H1 (cell line): ENCODE results near the gene NDUFS5. TPM values are rescaled to one million over a fixed set of nuclear protein-coding genes. Genes with fewer than 3 reads are reported as not detected.
"Not testable (repeated sequence)": the region's sequence is repeated elsewhere in the genome, so short reads cannot be mapped to it uniquely, and the experiment has no call there.

Experiments
- CTCF ChIA-PET: fragments of 300-600 bp; sonication (Branson Sonifier 250); formaldehyde crosslinking; loops from one replicate; lab custom pipeline; 2021; ENCODE audit not compliant: partially characterized antibody; lab: Charles Lee
- POLR2A ChIA-PET: fragments of 300-600 bp; sonication (Branson Sonifier 250); formaldehyde crosslinking; loops from one replicate; lab custom pipeline; 2021; ENCODE audit warnings: inconsistent platforms; ENCODE audit not compliant: partially characterized antibody; lab: Charles Lee
- DNase-seq, 2 experiments: peaks; one replicate each; pipeline versions ENCODE4 v3.0.0 to v3.0.0-alpha.2; 2010 to 2022; ENCODE audit warnings: low spot score in 2 of 2, low read depth in 1 of 2, mixed read lengths in 1 of 2
- FAIRE-seq: peaks from 2 replicates; lab custom pipeline; 2011; peaks lifted over from hg19 to GRCh38; lab: Jason Lieb, UNC
- H2AFZ ChIP-seq: 2 replicates; pipeline ENCODE4 v1.8.1; 2012; ENCODE audit warnings: low read length, inconsistent platforms
- H2AK5ac ChIP-seq: 2 replicates; pipeline ENCODE4 v1.6.1; 2013; ENCODE audit warnings: low read depth, low read length
- H2BK120ac ChIP-seq: replicated peaks from 2 replicates; pipeline ENCODE3; 2013; ENCODE audit warnings: low read depth, low read length, inconsistent platforms
- H2BK12ac ChIP-seq: 2 replicates; pipeline ENCODE4 v1.6.1; 2013; ENCODE audit warnings: low read depth, low read length
- H2BK15ac ChIP-seq: 2 replicates; pipeline ENCODE4 v1.6.1; 2013; ENCODE audit warnings: low read length
- H2BK20ac ChIP-seq: 2 replicates; pipeline ENCODE4 v1.6.1; 2013; ENCODE audit warnings: low read length
- H2BK5ac ChIP-seq: 2 replicates; pipeline ENCODE4 v1.6.1; 2013; ENCODE audit warnings: low read depth, low read length
- H3K14ac ChIP-seq: 2 replicates; pipeline ENCODE4 v1.6.1; 2013; ENCODE audit warnings: inconsistent platforms; ENCODE audit not compliant: insufficient read length
- H3K18ac ChIP-seq: 2 replicates; pipeline ENCODE4 v1.6.1; 2013; ENCODE audit warnings: low read length; ENCODE audit errors: extremely low read depth
- H3K23ac ChIP-seq: 2 replicates; pipeline ENCODE4 v1.6.1; 2013; ENCODE audit warnings: inconsistent platforms; ENCODE audit not compliant: insufficient read length
- H3K23me2 ChIP-seq: 2 replicates; pipeline ENCODE4 v1.6.1; 2013; ENCODE audit warnings: low read depth, low read length
- H3K27ac ChIP-seq: 2 replicates; pipeline ENCODE4 v1.6.1; 2011; ENCODE audit warnings: low read depth, low read length, inconsistent platforms
- H3K27me3 ChIP-seq, 4 experiments: replicated peaks in 1 of 4; 1 replicate in 1 of 4; 2 replicates in 3 of 4; pipeline versions ENCODE4 v1.6.1 to v1.8.1; 2011 to 2013; ENCODE audit warnings: low read length in 3 of 4, mild to moderate bottlenecking in 3 of 4, inconsistent platforms in 2 of 4, mixed read lengths in 2 of 4, moderate library complexity in 1 of 4; ENCODE audit not compliant: control insufficient read depth in 3 of 4, insufficient read depth in 3 of 4; ENCODE audit errors: extremely low read depth in 1 of 4
- H3K36me3 ChIP-seq, 4 experiments: 2 replicates each; pipeline versions ENCODE4 v1.6.1 to v1.8.1; 2011 to 2013; ENCODE audit warnings: mild to moderate bottlenecking in 4 of 4, low read length in 3 of 4, moderate library complexity in 2 of 4, control low read depth in 1 of 4, inconsistent platforms in 1 of 4; ENCODE audit not compliant: insufficient read depth in 4 of 4, control insufficient read depth in 2 of 4
- H3K4ac ChIP-seq: replicated peaks from 2 replicates; pipeline ENCODE3; 2013; ENCODE audit warnings: low read length, low read depth, mixed read lengths, inconsistent platforms; ENCODE audit not compliant: insufficient read length
- H3K4me1 ChIP-seq, 4 experiments: replicated peaks in 1 of 4; 1 replicate in 1 of 4; 2 replicates in 3 of 4; pipeline versions ENCODE4 v1.6.1 to v1.8.1; 2011 to 2013; ENCODE audit warnings: low read length in 3 of 4, inconsistent platforms in 2 of 4, mixed read lengths in 1 of 4; ENCODE audit not compliant: insufficient read depth in 4 of 4, control insufficient read depth in 3 of 4
- H3K4me2 ChIP-seq, 2 experiments: 2 replicates each; pipeline versions ENCODE4 v1.6.1 to v1.8.1; 2011 to 2013; ENCODE audit warnings: low read depth in 2 of 2, low read length in 2 of 2, control low read depth in 1 of 2, inconsistent platforms in 1 of 2, mild to moderate bottlenecking in 1 of 2; ENCODE audit not compliant: insufficient read depth in 1 of 2
- H3K4me3 ChIP-seq, 4 experiments: fragments of 200-600, 300-600 bp in 1 of 4; sonication (generic), shearing (Covaris generic), sonication (Bioruptor Twin) in 1 of 4; 2 replicates each; pipeline versions ENCODE4 v1.5.1 to v1.8.1; 2011 to 2016; ENCODE audit warnings: low read length in 4 of 4, low read depth in 3 of 4, control low read depth in 2 of 4, inconsistent platforms in 2 of 4, mild to moderate bottlenecking in 2 of 4, mixed read lengths in 1 of 4, moderate library complexity in 1 of 4; ENCODE audit not compliant: insufficient read depth in 2 of 4; ENCODE audit errors: extremely low read depth in 1 of 4
- H3K56ac ChIP-seq: replicated peaks from 2 replicates; pipeline ENCODE3; 2013; ENCODE audit warnings: low read depth, mild to moderate bottlenecking, mixed read lengths, low read length, inconsistent platforms; ENCODE audit not compliant: insufficient read length
- H3K79me1 ChIP-seq: 2 replicates; pipeline ENCODE4 v1.6.1; 2013; ENCODE audit warnings: low read depth, low read length, control low read depth
- H3K79me2 ChIP-seq, 2 experiments: 2 replicates each; pipeline versions ENCODE4 v1.6.1 to v1.8.1; 2012 to 2013; ENCODE audit warnings: low read length in 2 of 2, mild to moderate bottlenecking in 2 of 2, inconsistent platforms in 1 of 2; ENCODE audit not compliant: insufficient read depth in 2 of 2, control insufficient read depth in 1 of 2
- H3K9ac ChIP-seq, 4 experiments: replicated peaks in 1 of 4; 1 replicate in 1 of 4; 2 replicates in 3 of 4; pipeline versions ENCODE4 v1.6.1 to v1.8.1; 2011 to 2013; ENCODE audit warnings: low read depth in 3 of 4, low read length in 3 of 4, control low read depth in 2 of 4, mild to moderate bottlenecking in 2 of 4, moderate library complexity in 2 of 4, inconsistent platforms in 1 of 4; ENCODE audit errors: extremely low read depth in 1 of 4
- H3K9me3 ChIP-seq, 2 experiments: 2 replicates each; pipeline versions ENCODE4 v1.6.1 to v1.8.1; 2012 to 2013; ENCODE audit warnings: mild to moderate bottlenecking in 2 of 2, moderate library complexity in 2 of 2, control low read depth in 1 of 2, inconsistent platforms in 1 of 2, low read depth in 1 of 2, low read length in 1 of 2, mixed read lengths in 1 of 2; ENCODE audit not compliant: insufficient read depth in 2 of 2
- H4K20me1 ChIP-seq, 2 experiments: replicated peaks in 1 of 2; 2 replicates each; pipeline versions ENCODE3 to v1.8.1; 2011 to 2013; ENCODE audit warnings: inconsistent platforms in 2 of 2, low read length in 2 of 2, mild to moderate bottlenecking in 1 of 2; ENCODE audit not compliant: insufficient read depth in 2 of 2, control insufficient read depth in 1 of 2
- H4K5ac ChIP-seq: 2 replicates; pipeline ENCODE4 v1.6.1; 2013; ENCODE audit warnings: low read length, low read depth, mixed read lengths, inconsistent platforms; ENCODE audit not compliant: insufficient read length
- H4K8ac ChIP-seq: 2 replicates; pipeline ENCODE4 v1.8.0; 2013; ENCODE audit warnings: mild to moderate bottlenecking, moderate library complexity, low read length, inconsistent platforms; ENCODE audit not compliant: insufficient read depth; ENCODE audit errors: extremely low read depth
- H4K91ac ChIP-seq: replicated peaks from 2 replicates; pipeline ENCODE3; 2013; ENCODE audit warnings: low read length, mixed read lengths, inconsistent platforms; ENCODE audit not compliant: insufficient read length
- CBX8 ChIP-seq: fragments of 300-800, 300-1000 bp; sonication (generic); IDR thresholded peaks from 2 replicates; pipeline ENCODE4 v1.7.1; 2016; ENCODE audit warnings: low read depth, low read length, borderline replicate concordance
- GABPA ChIP-seq: IDR thresholded peaks from 2 replicates; pipeline ENCODE4 v1.6.1; 2011; ENCODE audit warnings: mild to moderate bottlenecking, low read length, moderate library complexity, borderline replicate concordance; ENCODE audit not compliant: insufficient read depth
- KDM5A ChIP-seq: fragments of 200-600 bp; IDR thresholded peaks from 2 replicates; pipeline ENCODE4 v1.7.1; 2012; ENCODE audit warnings: mild to moderate bottlenecking, low read length, inconsistent platforms, mixed read lengths
- NRF1 ChIP-seq: IDR thresholded peaks from 2 replicates; pipeline ENCODE4 v1.6.1; 2011; ENCODE audit warnings: mild to moderate bottlenecking, low read depth, low read length, improper control_type of control experiment
- PHF8 ChIP-seq: fragments of 200-600 bp; sonication (generic); conservative IDR thresholded peaks from 2 replicates; pipeline ENCODE4 v1.7.1; 2012; ENCODE audit warnings: low read depth, mild to moderate bottlenecking, inconsistent platforms, low read length, moderate library complexity
- POLR2A ChIP-seq, 2 experiments: IDR thresholded peaks; 1 replicate in 1 of 2; 2 replicates in 1 of 2; pipeline ENCODE4 v1.6.1; 2011; ENCODE audit warnings: low read depth in 2 of 2, low read length in 2 of 2, mild to moderate bottlenecking in 2 of 2; ENCODE audit errors: control extremely low read depth in 1 of 2
- RFX5 ChIP-seq: IDR thresholded peaks from 2 replicates; pipeline ENCODE4 v1.6.1; 2011; ENCODE audit warnings: low read depth, low read length, improper control_type of control experiment, borderline replicate concordance
- WGBS, 2 experiments: shearing (Covaris generic) in 1 of 2; methylation state at CpG; one replicate each; pipeline versions ENCODE4 v1.1.6 to v1.1.7; 2013 to 2015; ENCODE audit warnings: low lambda C conversion rate in 2 of 2, mixed read lengths in 2 of 2, inconsistent platforms in 1 of 2, low coverage in 1 of 2, missing lambda C conversion rate in 1 of 2; ENCODE audit not compliant: insufficient replicate concordance in 2 of 2, insufficient coverage in 1 of 2, insufficient read length in 1 of 2; ENCODE audit errors: extremely low coverage in 1 of 2, missing lambda C conversion rate in 1 of 2; 5-methylcytosine and 5-hydroxymethylcytosine counted together
- polyA plus RNA-seq, 7 experiments: library from polyadenylated mRNA; depleted of rRNA in 3 of 7; stranded (reverse) in 5 of 7; unstranded in 2 of 7; fragments of >200 nt in 5 of 7; fragments of 200-250 nt in 2 of 7; gene quantifications; 1 replicate in 5 of 7; 2 replicates in 1 of 7; 4 replicates in 1 of 7; pipeline versions ENCODE4 v1.2.1 to v1.2.3, GENCODE V29; 2011 to 2013; ENCODE audit warnings: missing spikeins in 2 of 7, mixed read lengths in 2 of 7
- total RNA-seq: library from RNA; stranded (reverse); fragmentation: NEBNext Ultra II Directional; extraction: Animal tissue kit (Norgen Biotek cat#: 25700); gene quantifications from 2 replicates; pipeline ENCODE4 v1.2.1, GENCODE V29; 2021

NDUFS5 gene
- total and polyA plus RNA-seq, 2 of the 8 experiments (the other 6 are each of a cell fraction or from before 2014, with no cell fraction given): 435 to 835 TPM

DNA sequence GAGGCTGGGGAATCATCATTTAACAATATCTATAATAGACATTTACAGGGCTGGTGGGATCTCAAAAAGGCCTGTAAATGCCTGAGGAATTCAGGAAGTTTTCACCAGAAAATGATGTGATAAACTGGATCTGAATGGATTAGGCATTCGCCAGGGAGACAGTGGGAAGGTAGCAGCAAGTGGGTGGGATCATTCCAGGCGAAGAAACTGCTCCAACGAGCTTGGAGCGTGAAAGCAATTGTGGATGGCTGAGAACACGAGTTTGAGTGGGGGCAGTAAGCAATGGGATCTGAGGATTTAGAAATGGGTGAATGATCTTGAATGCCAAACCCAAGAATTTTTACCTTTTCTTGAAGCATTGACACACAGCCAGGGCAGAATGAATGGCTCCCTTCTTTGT, 8.9 kb upstream of the NDUFS5 start (continued):
- TF ChIP-seq PHF8: no peak
- TF ChIP-seq GABPA: no peak
- TF ChIP-seq KDM5A: no peak
- no peak for TF ChIP-seq RFX5
- TF ChIP-seq NRF1: no peak
- TF ChIP-seq CBX8: no peak
- TF ChIP-seq POLR2A (IDR thresholded peaks at IDR 0.05; ENCODE audit: control extremely low read depth in 1 of 2, low read depth in 2 of 2, low read length in 2 of 2): no peak

DNA sequence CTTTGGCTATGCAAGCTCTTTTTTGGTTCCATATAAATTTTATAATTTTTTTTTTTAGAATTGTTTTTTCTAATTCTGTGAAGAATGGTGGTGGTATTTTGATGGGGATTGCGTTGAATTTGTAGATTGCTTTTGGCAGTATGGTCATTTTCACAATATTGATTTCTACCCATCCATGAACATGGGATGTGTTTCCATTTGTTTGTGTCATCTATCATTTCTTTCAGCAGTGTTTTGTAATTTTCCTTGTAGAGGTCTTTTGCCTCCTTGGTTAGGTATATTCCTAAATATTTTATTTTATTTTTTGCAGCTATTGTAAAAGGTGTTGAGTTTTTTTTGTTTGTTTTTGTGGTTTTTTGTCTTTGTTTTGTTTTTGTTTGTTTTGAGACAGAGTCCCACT, 5.7 kb upstream of the NDUFS5 start:
- not testable (repeated sequence) for H2BK120ac ChIP-seq, FAIRE-seq, H2AK5ac ChIP-seq, H3K36me3 ChIP-seq, H3K9ac ChIP-seq, H2AFZ ChIP-seq, H3K56ac ChIP-seq, H3K23me2 ChIP-seq, H4K5ac ChIP-seq, H4K20me1 ChIP-seq, H3K27ac ChIP-seq, H3K18ac ChIP-seq, H3K79me1 ChIP-seq, H4K8ac ChIP-seq, H3K4ac ChIP-seq, H2BK12ac ChIP-seq, H2BK15ac ChIP-seq, DNase-seq, H3K9me3 ChIP-seq, H3K4me3 ChIP-seq, H3K4me2 ChIP-seq, H4K91ac ChIP-seq, H3K14ac ChIP-seq, H3K27me3 ChIP-seq, H3K79me2 ChIP-seq, H3K23ac ChIP-seq, H2BK20ac ChIP-seq, H2BK5ac ChIP-seq
- ChIA-PET CTCF (interaction anchor here (0.7 kb wide), 1 partner anchor 104 kb away, joined by 3 read pairs; no protein-coding TSS in a partner anchor), POLR2A (interaction anchor here (0.7 to 11.3 kb wide), 3 partner anchors 14 to 26 kb away, joined by 3 to 182 read pairs (median 5); no protein-coding TSS in a partner anchor)
- peaks cover 6 to 14% (median 8%) of the 10 kb centered on the region in 4 experiments; a peak in 5 of 7 replicates for H3K4me1 ChIP-seq
- WGBS, 2 experiments: 38% methylated on average over 1 of the region's 1 CpG; no CpG with 5 or more reads in 1 of the 2 experiments
